ENCODE results near the gene NAT14.

The NAT14 gene

GRCh38 chr19:55503502-55504251 lies 18.7 kb downstream of the NAT14 start:
- DNase-seq, result peak; percentile 92 to 95
- TF ChIP-seq GATA1 (IDR thresholded peaks at IDR 0.05; ENCODE audit: low read depth, low read length), result no peak
- no peak for TF ChIP-seq POLR2A (IDR thresholded peaks at IDR 0.05; ENCODE audit: low read length)

- TF ChIP-seq GATA1 (IDR thresholded peaks at IDR 0.05; ENCODE audit: low read depth, low read length) (no peak), POLR2A (IDR thresholded peaks at IDR 0.05; ENCODE audit: low read length) (no peak)
- no peak for DNase-seq
Measured at GRCh38 chr19:55504252-55504603, 19.2 kb downstream of the NAT14 start.

- TF ChIP-seq GATA1 (IDR thresholded peaks at IDR 0.05; ENCODE audit: low read depth, low read length) (no peak), POLR2A (IDR thresholded peaks at IDR 0.05; ENCODE audit: low read length) (no peak)
- no peak for DNase-seq
Measured at GRCh38 chr19:55504981-55505380, 20.0 kb downstream of the NAT14 start.

DNA sequence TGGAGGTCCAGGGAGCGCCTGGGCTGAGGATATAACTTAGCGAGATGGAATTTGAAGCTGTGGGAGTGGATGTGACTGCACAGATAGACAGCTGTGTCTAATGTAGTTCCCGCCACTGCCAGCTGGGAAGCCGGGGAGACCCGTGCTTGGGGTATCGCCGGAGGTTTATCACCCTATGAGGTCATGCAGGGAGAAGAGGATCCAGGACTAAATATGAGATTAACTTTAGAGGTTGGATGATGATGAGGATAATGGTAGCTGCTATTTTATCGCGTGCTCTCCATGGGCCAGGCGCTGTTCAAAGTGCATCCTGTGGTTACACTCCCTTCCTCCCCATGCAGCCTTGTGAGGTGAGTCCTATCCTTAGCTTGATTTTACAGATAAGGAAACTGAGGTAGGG lies 23.1 kb downstream of the NAT14 start:
- no peak for DNase-seq
- TF ChIP-seq POLR2A (IDR thresholded peaks at IDR 0.05; ENCODE audit: low read length), result no peak
- no peak for TF ChIP-seq GATA1 (IDR thresholded peaks at IDR 0.05; ENCODE audit: low read depth, low read length)

DNA sequence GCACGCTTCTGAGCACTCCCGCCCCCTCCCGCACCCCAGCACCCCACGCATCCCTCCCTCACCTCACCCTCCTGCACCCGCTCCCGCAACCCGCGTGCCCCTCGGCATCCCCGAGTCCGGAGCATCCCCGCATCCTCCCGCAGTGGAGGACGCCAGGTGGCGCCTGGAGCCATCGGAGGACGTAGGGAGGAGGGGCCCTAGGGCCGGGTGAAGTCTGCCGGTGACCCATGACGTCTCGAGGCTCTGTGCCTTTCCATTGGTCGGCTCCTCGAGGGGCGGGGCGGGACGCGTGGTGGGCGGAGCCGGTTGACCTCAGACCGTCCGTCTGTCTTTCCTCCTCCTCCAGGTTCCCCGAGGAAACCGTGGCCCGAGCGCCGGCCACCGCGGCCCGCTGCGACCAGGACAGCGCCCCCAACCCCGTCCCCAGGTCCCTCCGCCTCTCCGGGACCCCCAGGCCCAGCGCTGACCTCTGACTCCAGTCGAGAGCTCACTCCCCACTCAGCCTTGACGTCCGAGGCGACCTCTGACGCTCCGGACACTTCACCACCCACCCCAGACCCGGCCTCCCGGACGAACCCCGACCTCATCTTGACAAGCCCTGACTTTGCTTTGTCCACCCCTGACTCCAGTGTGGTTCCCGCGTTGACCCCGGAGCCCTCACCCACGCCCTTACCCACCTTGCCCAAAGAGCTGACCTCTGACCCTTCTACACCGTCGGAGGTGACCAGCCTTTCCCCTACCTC lies 32.1 kb downstream of the NAT14 start:
- DNase-seq, result peak; percentile 94 to 97
- TF ChIP-seq GATA1 (IDR thresholded peaks at IDR 0.05; ENCODE audit: low read depth, low read length), result no peak
- no peak for TF ChIP-seq POLR2A (IDR thresholded peaks at IDR 0.05; ENCODE audit: low read length)

DNA sequence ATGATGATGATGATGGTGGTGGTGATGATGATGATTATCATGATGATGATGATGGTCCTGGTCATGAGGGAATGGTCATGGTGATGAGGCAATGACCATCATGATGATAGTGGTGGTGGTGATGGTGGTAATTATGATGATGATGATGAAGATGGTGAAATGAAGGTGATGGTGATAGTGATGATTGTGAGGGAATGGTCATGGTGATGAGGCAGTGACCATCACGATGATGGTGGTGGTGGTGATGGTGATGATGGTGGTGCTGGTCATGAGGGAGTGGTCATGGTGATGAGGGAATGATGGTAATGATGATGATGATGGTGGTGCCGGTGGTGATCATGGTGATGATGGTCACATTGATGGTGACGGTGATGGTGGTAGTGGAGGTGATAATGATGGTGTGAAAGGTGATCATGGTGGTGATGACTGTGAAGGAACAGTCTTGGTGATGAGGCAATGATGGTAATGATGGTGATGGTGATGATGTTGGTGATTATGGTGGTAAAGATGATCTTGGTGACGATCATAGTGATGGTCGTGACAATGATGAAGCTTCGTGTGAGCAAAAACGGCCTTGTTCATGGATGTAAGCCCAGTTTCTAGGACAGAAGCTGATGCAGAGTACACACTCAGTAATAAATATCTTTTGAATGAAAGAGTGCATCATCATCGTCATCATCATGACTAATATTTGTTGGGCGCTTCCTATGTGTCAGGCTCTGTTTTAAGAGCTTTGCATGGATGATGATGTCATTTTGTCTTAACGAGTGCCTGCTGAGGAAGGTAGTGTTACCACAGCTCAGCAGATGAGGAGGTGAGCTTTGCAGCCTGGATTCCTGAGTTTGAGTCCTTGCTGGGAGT lies 34.7 kb downstream of the NAT14 start:
- TF ChIP-seq POLR2A (IDR thresholded peaks at IDR 0.05; ENCODE audit: low read length) (no peak), GATA1 (IDR thresholded peaks at IDR 0.05; ENCODE audit: low read depth, low read length) (no peak)
- DNase-seq, result peak in 1 of 2 experiments; percentile 60

DNA sequence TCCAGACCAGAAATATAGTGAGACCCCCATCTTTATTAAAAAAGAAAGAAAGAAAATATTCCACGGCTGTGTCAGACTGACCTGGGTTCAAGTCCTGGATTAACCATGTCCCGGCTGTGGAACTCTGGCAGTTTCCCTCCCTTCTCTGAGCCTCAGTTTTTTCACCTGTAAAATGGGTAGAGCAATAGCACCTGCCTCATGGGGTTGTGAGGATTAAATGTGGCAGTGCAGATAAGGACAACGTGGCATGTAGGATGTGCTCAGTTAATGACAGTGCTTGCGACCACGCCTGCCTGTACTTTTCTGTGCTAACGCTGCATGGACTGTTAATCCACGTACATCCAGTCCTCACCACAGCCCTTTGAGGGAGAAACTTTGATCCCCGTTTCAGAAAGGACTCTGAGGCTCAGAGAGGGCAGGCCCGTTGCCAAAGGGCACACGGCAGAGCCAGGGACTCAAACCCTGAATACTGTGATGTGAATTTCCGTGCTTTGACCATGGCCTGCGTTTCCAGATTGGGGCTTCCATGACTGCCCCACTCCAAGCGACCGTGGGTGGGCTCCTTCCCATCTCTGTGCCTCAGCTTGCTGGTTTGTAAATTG lies 35.8 kb downstream of the NAT14 start:
- no peak for TF ChIP-seq GATA1 (IDR thresholded peaks at IDR 0.05; ENCODE audit: low read depth, low read length)
- no peak for TF ChIP-seq POLR2A (IDR thresholded peaks at IDR 0.05; ENCODE audit: low read length)
- peak in 1 of 2 experiments; percentile 31 for DNase-seq

GRCh38 chr19:55525289-55526101 lies 40.5 kb downstream of the NAT14 start:
- TF ChIP-seq POLR2A (IDR thresholded peaks at IDR 0.05; ENCODE audit: low read length), result no peak
- TF ChIP-seq GATA1 (IDR thresholded peaks at IDR 0.05; ENCODE audit: low read depth, low read length), result no peak
- no peak for DNase-seq

DNA sequence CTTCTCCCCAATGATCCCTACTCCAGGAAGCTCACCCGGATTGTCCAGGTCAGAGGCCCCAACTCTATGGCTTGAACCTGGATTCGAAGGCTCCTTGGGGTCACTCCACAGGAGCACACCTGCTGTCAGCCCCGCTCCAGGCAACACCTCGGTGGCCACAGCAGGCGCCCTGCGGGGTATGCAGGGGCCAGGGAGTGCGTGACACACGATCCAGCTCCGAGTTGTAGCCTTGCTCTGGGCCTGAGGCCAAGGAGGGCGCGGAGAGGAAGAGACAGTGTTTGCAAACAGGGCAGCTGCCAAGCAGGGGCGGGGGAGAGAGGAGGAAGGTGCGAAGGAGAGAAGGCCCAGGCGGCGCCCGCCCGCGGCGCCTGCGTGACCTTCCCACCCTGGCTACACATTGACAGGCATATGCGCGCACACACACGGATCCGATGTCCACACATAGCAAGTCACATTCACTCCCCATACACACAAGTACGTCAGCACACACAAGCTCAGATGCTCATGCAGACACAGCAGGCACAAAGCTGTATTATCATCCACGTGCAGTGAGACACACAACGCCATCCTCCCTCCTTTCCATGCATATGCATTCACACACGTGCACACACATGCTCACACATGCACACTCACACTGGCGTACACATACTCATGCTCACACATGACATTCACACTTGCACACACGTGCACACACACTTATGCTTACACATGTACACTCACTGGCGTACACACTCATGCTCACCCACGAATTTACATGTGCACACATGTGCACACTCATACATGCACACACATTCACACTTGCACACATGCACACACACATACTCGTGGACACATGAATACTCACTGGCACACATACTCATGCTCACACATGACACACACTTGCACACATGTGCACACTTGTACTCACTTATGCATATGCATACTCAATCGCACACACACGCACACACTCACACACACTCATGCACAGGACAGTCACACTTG lies 41.5 kb downstream of the NAT14 start:
- peak in 1 of 2 experiments; percentile 58 for DNase-seq
- TF ChIP-seq POLR2A (IDR thresholded peaks at IDR 0.05; ENCODE audit: low read length) (no peak), GATA1 (IDR thresholded peaks at IDR 0.05; ENCODE audit: low read depth, low read length) (no peak)

- DNase-seq, result no peak
- TF ChIP-seq POLR2A (IDR thresholded peaks at IDR 0.05; ENCODE audit: low read length) (no peak), GATA1 (IDR thresholded peaks at IDR 0.05; ENCODE audit: low read depth, low read length) (no peak)
Measured at GRCh38 chr19:55527197-55528029, 42.4 kb downstream of the NAT14 start.
